ENCODE measurements around the gene CYTH4. TPM values are rescaled to one million over a fixed set of nuclear protein-coding genes. Genes with fewer than 3 reads are reported as not detected.

The CYTH4 gene
- total RNA-seq, 2 donors from 2014 or later, result 20.7 to 31.7 TPM

DNA sequence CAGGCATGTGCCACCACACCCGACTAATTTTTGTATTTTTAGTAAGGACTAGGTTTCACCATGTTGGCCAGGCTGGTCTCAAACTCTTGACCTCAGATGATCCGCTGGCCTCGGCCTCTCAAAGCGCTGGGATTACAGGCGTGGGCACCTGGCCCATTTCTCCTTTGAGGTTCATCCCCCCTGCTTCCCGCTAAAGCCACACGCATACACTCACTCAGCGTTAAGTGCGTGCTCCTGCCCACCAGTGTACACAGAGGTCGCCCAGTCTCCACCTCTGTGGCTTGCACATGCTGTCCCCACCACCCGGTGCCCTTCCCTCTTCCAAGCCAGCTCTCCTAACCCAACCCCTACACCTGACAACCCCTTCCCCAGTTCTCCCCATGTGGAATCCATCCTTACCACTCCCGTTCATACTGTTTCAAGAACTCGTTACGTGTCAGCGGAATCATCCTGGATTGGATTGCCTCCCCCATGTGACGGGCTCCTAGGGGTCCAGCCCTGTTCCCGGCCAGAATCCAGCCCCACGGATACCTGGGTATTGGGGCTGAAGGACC is 15.7 kb upstream of the CYTH4 start:
- intact Hi-C loops (cut with DNase I), result no loop called here
- DNase-seq (ENCODE audit: low spot score), result peak; percentile 52

DNA sequence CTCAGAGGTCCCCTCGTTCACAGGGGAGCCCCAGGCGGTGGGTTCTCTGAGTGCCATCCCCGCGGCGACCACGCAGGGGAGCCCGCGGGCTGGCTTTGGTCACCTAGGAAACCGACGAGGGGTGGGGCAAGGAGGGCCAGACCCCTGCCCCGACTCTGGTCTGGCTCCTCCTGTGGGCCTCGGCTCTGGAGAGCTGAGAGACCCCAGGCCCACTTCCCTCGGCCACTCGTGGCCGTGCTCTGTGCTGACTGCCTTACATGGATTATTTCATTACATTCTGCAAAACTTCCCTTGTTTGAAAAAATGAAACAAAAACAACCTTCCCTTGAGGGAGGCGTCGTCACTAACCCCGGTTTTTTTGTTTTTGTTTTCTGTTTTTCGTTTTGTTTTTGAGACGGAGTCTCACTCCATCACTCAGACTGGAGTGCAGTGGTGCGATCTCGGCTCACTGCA is 15.1 kb upstream of the CYTH4 start:
- intact Hi-C loops (cut with DNase I), result no loop called here
- DNase-seq (ENCODE audit: low spot score), result peak; percentile 87

DNA sequence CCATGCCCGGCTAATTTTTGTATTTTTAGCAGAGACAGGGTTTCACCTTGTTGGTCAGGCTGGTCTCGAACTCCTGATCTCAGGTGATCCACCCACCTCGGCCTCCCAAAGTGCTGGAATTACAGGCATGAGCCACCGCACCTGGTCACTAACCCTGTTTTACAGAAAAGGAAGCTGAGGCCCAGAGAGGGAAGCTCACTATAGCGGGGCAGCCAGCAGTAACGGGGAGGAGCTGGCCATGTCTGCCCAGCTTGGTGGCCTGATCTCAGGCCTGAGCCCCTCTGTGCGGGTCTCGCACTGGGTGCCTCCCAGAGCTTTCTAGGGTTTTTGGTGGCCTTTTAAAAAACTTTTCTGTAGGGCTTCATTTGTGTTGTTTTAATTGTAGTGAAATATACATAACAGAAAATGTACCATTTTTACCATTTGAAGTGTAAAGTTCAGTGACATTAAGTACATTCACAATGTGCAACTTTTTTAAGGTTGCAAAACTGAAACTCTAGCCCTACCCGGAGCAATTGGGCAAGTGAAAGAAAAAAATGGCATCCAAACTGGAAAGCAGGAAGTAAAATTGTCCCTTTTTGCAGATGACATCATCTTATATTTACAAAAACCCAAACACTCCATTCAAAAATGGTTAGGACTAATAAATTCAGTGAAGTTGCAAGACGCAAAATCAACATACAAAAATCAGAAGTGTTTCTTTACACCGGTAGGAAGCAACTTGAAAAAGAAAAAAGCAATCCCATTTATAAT is 14.5 kb upstream of the CYTH4 start:
- DNase-seq (ENCODE audit: low spot score), result peak; percentile 19
- intact Hi-C loops (cut with DNase I), result no loop called here

DNA sequence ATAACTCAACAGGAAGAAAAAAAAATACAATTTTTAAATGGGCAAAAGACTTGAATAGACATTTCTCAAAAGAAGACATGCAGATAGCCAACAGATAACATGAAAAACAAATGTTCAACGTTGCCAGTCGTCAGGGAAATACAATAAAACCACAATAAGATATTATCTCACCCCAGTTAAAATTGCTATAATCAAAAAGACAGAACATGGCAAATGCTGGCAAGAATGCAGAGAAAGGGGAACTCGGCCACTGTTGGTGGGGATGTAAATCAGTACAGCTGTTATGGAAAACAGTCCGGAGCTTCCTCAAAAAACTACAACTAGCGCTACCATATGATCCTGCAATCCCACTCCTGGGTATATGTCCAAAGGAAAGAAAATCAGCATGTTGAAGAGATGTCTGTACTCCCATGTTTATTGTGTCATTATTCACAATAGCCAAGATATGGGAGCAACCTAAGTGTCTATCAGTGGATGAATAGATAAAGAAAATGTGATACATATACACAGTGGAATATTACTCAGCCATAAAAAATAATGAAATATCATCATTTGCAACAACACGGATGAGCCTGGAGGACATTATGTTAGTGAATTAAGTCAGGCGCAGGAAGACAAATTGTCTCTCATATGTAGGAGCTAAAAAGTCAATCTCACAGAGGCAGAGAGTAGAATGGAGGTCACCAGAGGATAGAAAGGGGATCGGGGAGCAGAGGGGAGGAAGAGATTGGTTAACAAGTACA is 12.2 kb upstream of the CYTH4 start:
- intact Hi-C loops (cut with DNase I), result no loop called here
- peak; percentile 64 for DNase-seq (ENCODE audit: low spot score)

DNA sequence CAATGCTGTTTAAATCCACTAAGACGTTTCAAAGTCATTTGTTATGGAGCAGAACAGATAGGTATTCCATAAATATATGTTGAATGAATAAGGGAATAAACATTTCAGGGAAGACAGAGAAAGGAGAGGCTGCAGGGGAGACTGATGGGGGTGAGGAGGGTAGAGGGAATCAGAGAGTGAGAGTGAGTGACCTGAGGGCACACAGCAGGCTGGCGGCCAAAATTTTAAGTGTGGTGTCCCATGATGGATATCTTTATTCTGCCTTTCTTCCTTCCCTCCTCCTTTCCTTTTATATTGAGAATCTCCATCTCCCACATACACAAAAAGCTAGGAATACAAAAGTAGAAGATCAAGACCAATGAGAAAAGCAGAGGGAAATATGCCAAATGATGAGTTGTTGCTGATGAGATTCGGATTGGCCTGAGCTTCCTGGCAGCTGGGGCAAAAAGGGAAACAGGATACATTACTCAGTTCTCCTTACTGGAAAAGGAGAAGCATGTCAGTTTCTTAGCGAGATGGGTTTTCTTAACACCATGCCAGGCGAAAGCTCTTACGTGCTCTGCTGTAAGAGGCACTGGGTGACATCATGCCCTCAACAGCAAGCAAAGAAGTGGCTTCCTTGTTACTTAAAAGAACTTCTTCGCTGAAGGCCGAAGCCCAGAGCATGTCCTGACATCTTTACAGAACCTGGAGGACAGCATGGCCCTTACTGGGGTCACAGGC is 11.2 kb upstream of the CYTH4 start:
- peak; percentile 74 for DNase-seq (ENCODE audit: low spot score)
- intact Hi-C loops (cut with DNase I), result no loop called here

DNA sequence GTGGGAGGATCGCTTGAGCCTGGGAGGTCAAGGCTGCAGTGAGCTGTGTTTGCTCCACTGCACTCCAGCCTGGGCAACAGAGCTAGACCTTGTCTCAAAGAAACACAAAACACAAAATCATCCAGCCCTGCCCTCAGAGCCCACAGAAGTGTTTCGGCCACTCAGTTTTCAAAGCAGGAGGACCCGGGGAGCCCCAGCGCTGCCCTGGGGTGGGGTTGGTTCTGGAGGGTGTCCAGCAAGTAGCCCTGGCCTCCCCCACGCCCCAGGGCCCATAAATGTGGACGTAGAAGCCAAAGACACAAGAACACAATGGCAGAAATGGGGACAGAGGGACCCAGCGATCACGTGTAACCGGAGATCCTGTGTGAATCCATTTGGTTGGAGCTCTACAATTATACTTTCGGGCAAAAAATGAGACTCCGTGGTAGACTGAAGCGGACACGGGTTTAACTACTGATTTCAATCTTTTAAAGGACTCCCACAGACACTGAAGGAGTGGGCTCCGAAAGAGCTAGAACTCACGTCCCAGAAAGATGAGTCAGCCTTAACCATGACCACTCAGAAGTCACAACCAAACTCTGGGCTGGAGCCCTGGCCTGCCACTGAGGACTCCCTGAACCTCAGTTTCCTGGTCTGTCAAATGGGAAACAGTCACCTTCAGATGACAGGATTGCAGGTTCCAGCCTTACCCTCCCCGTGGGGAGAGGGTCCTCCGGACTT is 9.0 kb upstream of the CYTH4 start:
- DNase-seq (ENCODE audit: low spot score), result peak; percentile 67
- intact Hi-C loops (cut with DNase I), result no loop called here

DNA sequence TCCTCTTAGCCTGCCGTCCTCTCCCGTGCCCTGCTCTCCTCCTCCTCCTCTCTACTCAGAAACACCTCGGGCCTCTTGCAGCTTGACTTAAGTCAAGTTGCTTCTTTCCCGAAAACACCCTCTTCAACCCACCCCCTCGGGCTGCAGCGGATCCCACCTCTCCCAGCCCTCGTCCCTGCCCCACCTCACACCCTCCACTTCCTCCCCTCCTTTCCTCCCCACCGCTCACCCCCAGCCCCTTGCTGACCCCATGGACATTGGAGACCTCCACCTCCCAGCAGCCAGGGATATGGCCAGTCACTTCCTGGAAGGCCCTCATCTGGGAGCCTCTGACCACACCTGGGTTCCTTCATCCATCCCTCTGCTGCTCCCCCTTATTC is 8.5 kb upstream of the CYTH4 start:
- intact Hi-C loops (cut with DNase I), result no loop called here

DNA sequence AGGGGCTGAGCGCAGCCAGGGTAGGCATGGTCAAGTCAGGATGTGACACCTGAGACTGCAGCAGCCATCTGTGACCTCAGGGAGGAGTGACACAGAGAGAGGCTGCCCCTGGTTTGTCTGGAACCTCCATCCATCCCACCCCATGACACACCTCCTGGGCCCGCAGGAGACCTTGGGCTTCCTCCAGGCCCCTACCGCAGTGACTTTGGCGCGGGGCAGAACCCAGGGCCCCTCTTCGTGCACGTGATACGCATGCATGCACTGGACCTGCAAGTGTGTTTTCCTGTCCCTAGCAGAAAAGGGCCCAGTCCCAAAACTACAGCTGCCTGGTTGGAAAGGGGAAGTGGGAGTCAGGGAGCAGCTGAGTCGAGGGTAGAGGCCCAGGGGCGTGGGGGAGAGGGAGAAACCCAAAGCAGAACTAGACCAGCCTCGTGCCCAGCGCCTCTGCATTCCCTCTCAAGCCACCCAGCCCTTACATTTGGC is 7.9 kb upstream of the CYTH4 start:
- intact Hi-C loops (cut with DNase I), result no loop called here
- peak; percentile 88 for DNase-seq (ENCODE audit: low spot score)

More for the DNA sequence above, 8.5 kb upstream of the CYTH4 start:
- peak; percentile 69 for DNase-seq (ENCODE audit: low spot score)

DNA sequence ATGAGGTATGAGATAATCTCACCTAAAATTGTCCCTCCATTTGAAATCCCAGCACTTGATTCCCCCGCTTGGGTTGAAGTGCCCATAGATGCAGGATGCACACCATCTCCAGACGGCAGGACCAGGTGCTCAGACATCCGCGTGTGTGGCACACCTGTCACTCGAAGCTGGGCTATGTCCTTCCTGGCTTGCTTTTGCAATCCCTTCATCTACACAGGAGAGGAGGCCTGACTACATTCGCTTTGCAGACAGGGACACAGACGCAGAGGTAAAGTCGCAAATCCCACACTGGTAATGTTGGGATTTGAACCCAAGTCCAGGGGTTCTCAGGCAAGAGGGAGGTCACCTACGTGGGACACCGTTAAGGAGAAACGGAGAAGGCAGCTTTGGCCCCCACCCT is 7.2 kb upstream of the CYTH4 start:
- DNase-seq (ENCODE audit: low spot score), result peak; percentile 51
- intact Hi-C loops (cut with DNase I), result no loop called here

DNA sequence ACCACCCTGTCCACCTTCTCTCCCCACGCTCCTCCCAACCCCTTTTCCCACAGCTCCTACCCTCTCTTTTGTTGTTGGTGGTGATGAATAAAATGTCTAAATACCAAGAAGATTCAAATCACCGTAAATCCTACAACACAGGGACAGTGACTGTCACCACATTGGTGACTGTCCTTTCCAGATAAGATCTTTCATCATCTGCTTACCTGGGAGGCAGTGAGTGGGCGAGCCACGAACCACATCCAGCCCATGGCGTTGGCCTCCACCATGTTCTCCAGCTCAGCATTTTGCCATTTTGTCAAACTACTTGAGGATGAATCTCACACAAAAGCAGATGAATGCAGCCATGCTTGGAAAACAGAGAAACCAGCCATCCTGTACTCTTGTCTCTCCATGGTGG is 6.7 kb upstream of the CYTH4 start:
- intact Hi-C loops (cut with DNase I), result no loop called here
- peak; percentile 15 for DNase-seq (ENCODE audit: low spot score)

DNA sequence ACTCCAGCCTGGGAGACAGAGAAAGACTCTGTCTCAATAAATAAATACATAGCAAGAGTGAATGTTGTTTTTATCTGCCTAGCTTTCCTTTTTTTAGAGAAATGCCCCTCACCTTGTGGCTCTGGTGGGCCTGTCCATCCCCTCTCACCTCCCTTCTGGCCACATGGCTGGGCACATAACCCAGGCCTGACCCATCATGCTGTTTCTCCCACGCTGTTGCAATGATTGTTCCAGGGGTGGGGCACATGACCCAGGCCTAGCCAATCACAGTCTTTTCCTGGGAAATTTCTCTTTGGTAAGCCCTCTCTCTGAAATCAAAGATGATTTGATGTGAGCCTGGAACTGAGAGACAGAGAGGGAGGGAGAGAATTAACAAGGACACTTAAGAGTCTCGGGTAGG is 5.5 kb upstream of the CYTH4 start:
- intact Hi-C loops (cut with DNase I), result no loop called here
- DNase-seq (ENCODE audit: low spot score), result peak; percentile 31

DNA sequence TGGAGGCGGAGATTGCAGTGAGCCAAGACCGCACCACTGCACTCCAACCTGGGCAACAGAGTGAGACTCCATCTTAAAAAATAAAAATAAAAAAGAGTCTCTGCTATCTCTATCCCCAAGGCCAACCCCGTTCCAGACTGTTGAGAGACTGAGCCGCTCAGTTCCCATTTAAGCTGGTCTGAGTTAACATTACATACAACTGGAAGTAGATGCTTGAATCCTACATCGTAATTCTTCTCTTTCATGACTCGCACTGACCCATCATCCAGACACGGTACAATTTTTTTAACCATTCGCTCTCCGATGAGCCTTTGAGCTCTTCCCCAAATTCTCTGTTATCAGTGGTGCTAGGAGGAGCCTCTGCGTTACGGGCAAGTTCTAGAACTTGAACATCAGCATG is 4.9 kb upstream of the CYTH4 start:
- no peak for DNase-seq (ENCODE audit: low spot score)
- intact Hi-C loops (cut with DNase I), result no loop called here

DNA sequence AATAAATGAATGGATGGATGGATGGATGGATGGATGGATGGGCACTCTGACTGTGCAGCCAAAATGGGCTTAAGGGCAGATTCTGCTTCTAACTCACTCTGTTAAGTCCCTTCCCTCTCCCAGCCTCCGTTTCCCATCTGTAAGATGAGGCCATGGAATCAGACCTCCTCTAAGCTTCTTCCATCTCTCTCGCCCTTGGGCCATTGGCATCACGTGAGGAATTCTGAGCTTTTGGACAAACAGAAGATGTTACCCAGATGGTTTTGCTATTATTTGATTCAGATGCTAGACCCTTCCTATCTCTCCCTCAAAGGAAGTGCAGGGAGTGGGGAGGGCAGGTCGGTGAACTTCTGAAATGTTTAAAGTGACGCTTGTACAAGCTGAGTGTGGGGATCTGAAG is 4.0 kb upstream of the CYTH4 start:
- no peak for DNase-seq (ENCODE audit: low spot score)
- intact Hi-C loops (cut with DNase I), result no loop called here

DNA sequence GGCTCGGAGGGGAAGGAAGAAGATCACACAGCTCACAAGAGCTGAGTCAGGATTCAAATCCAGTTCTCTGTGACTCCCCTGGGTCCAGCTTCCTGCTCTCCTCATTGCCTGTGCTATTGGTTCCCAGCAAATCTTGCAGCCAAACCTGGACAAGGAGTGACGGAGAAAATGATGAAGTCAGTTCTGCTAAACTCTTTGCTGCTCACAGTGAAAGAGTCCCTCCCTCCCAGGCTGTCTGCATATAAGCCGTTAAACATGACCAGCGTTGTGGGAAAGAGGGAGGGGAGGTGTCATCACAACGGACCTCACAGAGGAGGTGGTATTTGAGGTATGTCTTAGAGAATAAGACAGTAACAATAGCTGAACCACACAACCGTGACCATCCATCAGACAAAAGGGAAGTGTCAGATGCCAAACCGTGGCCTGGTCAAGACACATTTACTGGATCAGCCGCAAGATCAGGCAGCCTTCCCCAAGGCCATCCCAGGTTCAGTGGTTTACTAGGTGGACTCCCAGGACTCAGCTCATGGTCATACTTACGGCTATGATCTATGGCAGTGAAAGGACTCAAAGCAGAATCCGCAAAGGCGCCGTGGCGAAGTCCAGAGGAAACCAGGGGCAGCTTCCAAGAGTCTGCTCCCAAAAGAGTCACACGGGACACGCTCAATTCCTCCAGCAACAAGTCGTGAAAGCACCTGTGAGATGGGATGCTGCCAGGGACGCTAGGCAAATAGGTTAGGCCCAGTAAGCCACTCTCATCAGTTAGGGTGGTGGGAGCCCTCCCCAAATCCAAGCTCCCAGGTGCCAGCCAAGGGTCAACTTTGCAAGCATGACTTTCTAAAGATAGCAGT is 2.8 kb upstream of the CYTH4 start:
- DNase-seq (ENCODE audit: low spot score), result no peak
- intact Hi-C loops (cut with DNase I), result no loop called here

DNA sequence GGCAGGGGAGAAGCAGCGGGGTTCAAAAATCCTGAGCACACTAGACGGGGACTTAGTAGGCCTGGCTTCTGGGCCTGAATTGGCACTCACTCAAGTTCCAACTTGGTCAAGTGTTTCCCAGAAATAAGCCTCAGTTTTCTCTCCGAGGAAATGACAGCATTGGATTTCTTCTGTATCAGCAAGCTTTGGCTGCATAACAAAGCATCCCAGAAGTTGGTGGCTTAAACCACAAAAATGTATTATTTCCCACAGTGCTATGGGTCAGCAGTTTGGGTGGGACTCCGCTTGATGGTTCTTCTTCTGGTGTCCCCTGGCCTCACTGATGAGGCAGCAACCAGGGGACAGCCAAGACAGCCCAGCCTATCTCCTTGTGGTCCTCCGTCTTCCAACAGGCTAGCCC is 1.6 kb upstream of the CYTH4 start:
- intact Hi-C loops (cut with DNase I), result loop anchor here in 1 of 2 donors (1.0 kb wide), 1 partner anchor 43 kb away; no protein-coding TSS in a partner anchor
- DNase-seq (ENCODE audit: low spot score), result no peak

DNA sequence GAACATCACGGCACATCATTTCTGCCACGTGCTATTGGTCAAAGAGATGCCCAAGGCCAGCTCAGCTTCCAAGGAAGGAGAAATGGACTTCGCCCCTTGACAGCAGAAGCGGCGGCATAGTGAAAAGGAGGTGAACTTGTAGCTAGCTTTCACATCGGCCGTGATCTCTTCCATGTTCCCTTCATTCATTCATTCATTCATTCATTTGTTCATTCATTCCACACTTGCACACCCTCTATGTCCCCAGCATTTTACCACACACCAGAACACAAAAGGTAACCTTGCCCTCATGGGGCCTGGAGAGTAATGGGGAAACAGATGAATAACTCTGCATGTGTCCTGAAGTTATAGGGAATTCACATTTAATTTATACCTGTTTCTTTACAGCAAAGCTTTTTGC is 1.1 kb upstream of the CYTH4 start:
- intact Hi-C loops (cut with DNase I), result loop anchor here in 1 of 2 donors (1.0 kb wide), 1 partner anchor 42 kb away; no protein-coding TSS in a partner anchor
- DNase-seq (ENCODE audit: low spot score), result no peak

DNA sequence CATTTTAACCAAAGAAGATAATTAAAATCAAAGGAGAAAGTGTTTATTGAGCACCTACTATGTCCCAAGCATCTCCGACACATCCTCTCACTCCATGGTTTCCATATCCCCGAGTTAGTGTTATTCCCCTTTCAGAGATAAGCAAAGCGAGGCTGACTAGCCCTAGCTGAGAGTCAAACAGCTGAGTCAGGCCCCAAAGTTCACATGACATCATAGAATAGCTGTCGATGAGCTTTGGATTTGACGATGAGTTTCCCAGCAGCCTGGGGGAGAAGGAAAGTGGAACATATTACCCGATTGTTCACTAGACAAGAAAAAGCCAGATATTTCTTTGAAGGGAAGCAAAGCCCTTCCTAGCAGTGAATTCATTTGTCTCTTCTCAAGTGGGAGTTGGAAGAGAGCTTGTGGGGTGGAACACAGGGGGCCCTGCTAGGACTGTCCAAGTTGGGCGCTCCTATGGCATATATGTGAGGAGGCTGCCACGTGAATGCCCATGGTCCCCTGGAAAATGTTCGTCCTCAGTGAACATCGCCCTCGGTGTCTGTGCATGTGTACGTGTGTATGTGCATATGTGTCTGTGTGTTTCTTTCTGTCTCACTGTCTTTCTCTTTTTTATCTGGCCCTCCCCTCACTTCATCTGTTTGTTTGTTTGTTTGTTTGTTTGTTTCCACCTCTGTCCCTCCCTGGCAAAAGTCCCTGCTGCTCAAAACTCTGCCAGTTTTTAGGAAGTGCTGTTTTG is 493 bp upstream of the CYTH4 start:
- intact Hi-C loops (cut with DNase I), result loop anchor here in 1 of 2 donors (1.0 kb wide), 1 partner anchor 41 kb away; no protein-coding TSS in a partner anchor
- no peak for DNase-seq (ENCODE audit: low spot score)

Data from posterior vena cava (tissue), 2 donors.